Measurements from ENCODE around the gene GPR85.

Gene GPR85

DNA sequence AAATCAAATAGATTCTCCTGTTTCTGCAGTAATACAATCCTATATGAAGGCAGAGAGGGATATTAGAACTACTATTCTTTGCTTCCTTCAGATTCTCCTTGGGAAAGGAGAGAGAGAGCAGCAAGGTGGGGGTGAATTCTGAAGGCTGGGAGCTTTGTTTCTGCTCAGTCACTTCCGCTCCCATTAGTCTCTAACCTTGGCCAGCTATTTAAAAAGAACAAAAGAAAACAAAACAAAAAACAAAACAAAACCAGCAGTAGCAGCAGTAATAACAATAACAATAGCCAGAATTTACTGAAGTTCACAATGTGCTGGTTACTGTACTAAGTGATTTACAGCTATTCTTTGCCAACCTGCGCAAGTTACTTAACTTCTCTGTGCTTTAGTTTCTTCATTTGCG lies 9.9 kb downstream of the GPR85 start:
- no peaks in the 10 kb centered on the region for H3K27me3 ChIP-seq (ENCODE audit: insufficient read depth, poor library complexity, severe bottlenecking)
- no peak for DNase-seq (ENCODE audit: low read depth in 1 of 2, low spot score in 1 of 2)
- TF ChIP-seq, protein P1, sequence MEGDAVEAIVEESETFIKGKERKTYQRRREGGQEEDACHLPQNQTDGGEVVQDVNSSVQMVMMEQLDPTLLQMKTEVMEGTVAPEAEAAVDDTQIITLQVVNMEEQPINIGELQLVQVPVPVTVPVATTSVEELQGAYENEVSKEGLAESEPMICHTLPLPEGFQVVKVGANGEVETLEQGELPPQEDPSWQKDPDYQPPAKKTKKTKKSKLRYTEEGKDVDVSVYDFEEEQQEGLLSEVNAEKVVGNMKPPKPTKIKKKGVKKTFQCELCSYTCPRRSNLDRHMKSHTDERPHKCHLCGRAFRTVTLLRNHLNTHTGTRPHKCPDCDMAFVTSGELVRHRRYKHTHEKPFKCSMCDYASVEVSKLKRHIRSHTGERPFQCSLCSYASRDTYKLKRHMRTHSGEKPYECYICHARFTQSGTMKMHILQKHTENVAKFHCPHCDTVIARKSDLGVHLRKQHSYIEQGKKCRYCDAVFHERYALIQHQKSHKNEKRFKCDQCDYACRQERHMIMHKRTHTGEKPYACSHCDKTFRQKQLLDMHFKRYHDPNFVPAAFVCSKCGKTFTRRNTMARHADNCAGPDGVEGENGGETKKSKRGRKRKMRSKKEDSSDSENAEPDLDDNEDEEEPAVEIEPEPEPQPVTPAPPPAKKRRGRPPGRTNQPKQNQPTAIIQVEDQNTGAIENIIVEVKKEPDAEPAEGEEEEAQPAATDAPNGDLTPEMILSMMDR (IDR thresholded peaks at IDR 0.05; ENCODE audit: insufficient read depth, low read length), result no peak
- TF ChIP-seq POLR2AphosphoS5 (IDR thresholded peaks at IDR 0.05; ENCODE audit: low read depth) (no peak), GABPA (IDR thresholded peaks at IDR 0.05; ENCODE audit: low read depth) (no peak), SPI1 (IDR thresholded peaks at IDR 0.05; ENCODE audit: borderline replicate concordance, low read depth) (no peak)
- TF ChIP-seq, protein P2, sequence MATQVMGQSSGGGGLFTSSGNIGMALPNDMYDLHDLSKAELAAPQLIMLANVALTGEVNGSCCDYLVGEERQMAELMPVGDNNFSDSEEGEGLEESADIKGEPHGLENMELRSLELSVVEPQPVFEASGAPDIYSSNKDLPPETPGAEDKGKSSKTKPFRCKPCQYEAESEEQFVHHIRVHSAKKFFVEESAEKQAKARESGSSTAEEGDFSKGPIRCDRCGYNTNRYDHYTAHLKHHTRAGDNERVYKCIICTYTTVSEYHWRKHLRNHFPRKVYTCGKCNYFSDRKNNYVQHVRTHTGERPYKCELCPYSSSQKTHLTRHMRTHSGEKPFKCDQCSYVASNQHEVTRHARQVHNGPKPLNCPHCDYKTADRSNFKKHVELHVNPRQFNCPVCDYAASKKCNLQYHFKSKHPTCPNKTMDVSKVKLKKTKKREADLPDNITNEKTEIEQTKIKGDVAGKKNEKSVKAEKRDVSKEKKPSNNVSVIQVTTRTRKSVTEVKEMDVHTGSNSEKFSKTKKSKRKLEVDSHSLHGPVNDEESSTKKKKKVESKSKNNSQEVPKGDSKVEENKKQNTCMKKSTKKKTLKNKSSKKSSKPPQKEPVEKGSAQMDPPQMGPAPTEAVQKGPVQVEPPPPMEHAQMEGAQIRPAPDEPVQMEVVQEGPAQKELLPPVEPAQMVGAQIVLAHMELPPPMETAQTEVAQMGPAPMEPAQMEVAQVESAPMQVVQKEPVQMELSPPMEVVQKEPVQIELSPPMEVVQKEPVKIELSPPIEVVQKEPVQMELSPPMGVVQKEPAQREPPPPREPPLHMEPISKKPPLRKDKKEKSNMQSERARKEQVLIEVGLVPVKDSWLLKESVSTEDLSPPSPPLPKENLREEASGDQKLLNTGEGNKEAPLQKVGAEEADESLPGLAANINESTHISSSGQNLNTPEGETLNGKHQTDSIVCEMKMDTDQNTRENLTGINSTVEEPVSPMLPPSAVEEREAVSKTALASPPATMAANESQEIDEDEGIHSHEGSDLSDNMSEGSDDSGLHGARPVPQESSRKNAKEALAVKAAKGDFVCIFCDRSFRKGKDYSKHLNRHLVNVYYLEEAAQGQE (IDR thresholded peaks at IDR 0.05; ENCODE audit: insufficient replicate concordance, low read depth), result no peak
- H3K4me3 ChIP-seq (replicated peaks; ENCODE audit: insufficient read depth, low read length), result no peak overlapping the region
- no peak overlapping the region for H3K27ac ChIP-seq (replicated peaks)

- peak; percentile 41 to 93 for DNase-seq (ENCODE audit: low read depth in 1 of 2, low spot score in 1 of 2)
- no peaks in the 10 kb centered on the region for H3K27me3 ChIP-seq (ENCODE audit: insufficient read depth, poor library complexity, severe bottlenecking)
- H3K27ac ChIP-seq (replicated peaks), result peak overlapping the region; percentile 37
- H3K4me3 ChIP-seq (replicated peaks; ENCODE audit: insufficient read depth, low read length), result no peak overlapping the region
- TF ChIP-seq, protein P2 (IDR thresholded peaks at IDR 0.05; ENCODE audit: insufficient replicate concordance, low read depth), result no peak
Measured at GRCh38 chr7:113071465-113071864, 15.2 kb downstream of the GPR85 start.

GRCh38 chr7:113062499-113062898 lies 24.1 kb downstream of the GPR85 start:
- no peak for DNase-seq (ENCODE audit: low read depth in 1 of 2, low spot score in 1 of 2)
- Histone ChIP-seq H3K4me3 (replicated peaks; ENCODE audit: insufficient read depth, low read length) (no peak overlapping the region), H3K27ac (replicated peaks) (no peak overlapping the region), H3K27me3 (ENCODE audit: insufficient read depth, poor library complexity, severe bottlenecking) (no peaks in the 10 kb centered on the region)
- TF ChIP-seq GABPA (IDR thresholded peaks at IDR 0.05; ENCODE audit: low read depth) (no peak), SPI1 (IDR thresholded peaks at IDR 0.05; ENCODE audit: borderline replicate concordance, low read depth) (no peak)
- TF ChIP-seq, protein P2 (IDR thresholded peaks at IDR 0.05; ENCODE audit: insufficient replicate concordance, low read depth), result no peak
- TF ChIP-seq, protein P1 (IDR thresholded peaks at IDR 0.05; ENCODE audit: insufficient read depth, low read length), result no peak

DNA sequence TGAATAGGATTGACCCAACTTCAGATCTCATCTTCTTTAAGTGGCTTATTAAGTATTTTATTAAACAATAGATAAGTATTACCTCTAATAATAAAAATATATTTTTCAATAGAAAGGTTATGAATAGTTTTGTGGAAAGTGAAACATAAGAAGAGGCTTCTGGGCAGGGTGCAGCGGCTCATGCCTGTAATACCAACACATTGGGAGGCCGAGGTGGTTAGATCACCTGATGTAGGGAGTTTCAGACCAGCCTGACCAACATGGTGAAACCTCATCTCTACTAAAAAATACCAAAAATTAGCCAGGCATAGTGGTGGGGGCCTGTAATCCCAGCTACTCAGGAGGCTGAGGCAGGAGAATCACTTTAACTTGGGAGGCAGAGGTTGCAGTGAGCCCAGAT lies 26.5 kb downstream of the GPR85 start:
- TF ChIP-seq GABPA (IDR thresholded peaks at IDR 0.05; ENCODE audit: low read depth) (no peak), POLR2AphosphoS5 (IDR thresholded peaks at IDR 0.05; ENCODE audit: low read depth) (no peak), SPI1 (IDR thresholded peaks at IDR 0.05; ENCODE audit: borderline replicate concordance, low read depth) (no peak)
- TF ChIP-seq, protein P1 (IDR thresholded peaks at IDR 0.05; ENCODE audit: insufficient read depth, low read length), result no peak
- TF ChIP-seq, protein P2 (IDR thresholded peaks at IDR 0.05; ENCODE audit: insufficient replicate concordance, low read depth), result no peak
- no peak for DNase-seq (ENCODE audit: low read depth in 1 of 2, low spot score in 1 of 2)
- Histone ChIP-seq H3K27ac (replicated peaks) (no peak overlapping the region), H3K4me3 (replicated peaks; ENCODE audit: insufficient read depth, low read length) (no peak overlapping the region), H3K27me3 (ENCODE audit: insufficient read depth, poor library complexity, severe bottlenecking) (no peaks in the 10 kb centered on the region)

Measured in HL-60 (cell line).